SK-N-SH (cell line): ENCODE data around the gene ZSCAN2. TPM values are rescaled to one million over a fixed set of nuclear protein-coding genes. Genes with fewer than 3 reads are reported as not detected.

Source experiments
- FOXJ3 ChIP-seq: sonication (generic); formaldehyde crosslinking; IDR thresholded peaks from 2 replicates; pipeline ENCODE4 v1.5.1; 2020; ENCODE audit warnings: mild to moderate bottlenecking, missing genetic modification reagents
- MEF2A ChIP-seq: IDR thresholded peaks from 2 replicates; pipeline ENCODE4 v1.4.0; 2012; ENCODE audit warnings: low read depth, borderline replicate concordance
- SMC3 ChIP-seq: IDR thresholded peaks from 2 replicates; pipeline ENCODE4 v1.6.1; 2012; ENCODE audit warnings: low read depth, low read length, improper control_type of control experiment
- polyA plus RNA-seq, 3 experiments: library from polyadenylated mRNA; depleted of rRNA; stranded (reverse); fragments of >200 nt; gene quantifications; 2 replicates each; pipeline ENCODE4 v1.2.3, GENCODE V29; 2012

Gene ZSCAN2
- polyA plus RNA-seq, 1 of the 3 experiments (the other 2 are of a cell fraction), result 22.0 TPM

- TF ChIP-seq MEF2A, result no peak
- TF ChIP-seq SMC3, result no peak
- no peak for TF ChIP-seq FOXJ3 (CRISPR knock-in tag)
Measured at GRCh38 chr15:84671211-84671610, 70.4 kb downstream of the ZSCAN2 start (continued).

Other genes starting within 250 kb of the ZSCAN2 start
- gene WDR73, start 53.3 kb downstream of the ZSCAN2 start, polyA plus RNA-seq (2012; rRNA removed), result 32.9 and 49.6 TPM in 2 replicates
- gene NMB, start 57.2 kb downstream of the ZSCAN2 start, polyA plus RNA-seq (2012; rRNA removed), result 5.3 and 6.5 TPM in 2 replicates
- gene SEC11A, start 115.1 kb downstream of the ZSCAN2 start, polyA plus RNA-seq (2012; rRNA removed), result 107 and 134 TPM in 2 replicates
- 8.0 and 8.7 TPM in 2 replicates for gene ZNF592, start 147.6 kb downstream of the ZSCAN2 start, polyA plus RNA-seq (2012; rRNA removed)
- gene ALPK3, start 216.3 kb downstream of the ZSCAN2 start, polyA plus RNA-seq (2012; rRNA removed), result 0.16 TPM in 2 replicates